ENCODE measurements around the gene CCL18.
"Not testable (repeated sequence)": the region's sequence is repeated elsewhere in the genome, so short reads cannot be mapped to it uniquely, and the experiment has no call there.

CCL18 gene

DNA sequence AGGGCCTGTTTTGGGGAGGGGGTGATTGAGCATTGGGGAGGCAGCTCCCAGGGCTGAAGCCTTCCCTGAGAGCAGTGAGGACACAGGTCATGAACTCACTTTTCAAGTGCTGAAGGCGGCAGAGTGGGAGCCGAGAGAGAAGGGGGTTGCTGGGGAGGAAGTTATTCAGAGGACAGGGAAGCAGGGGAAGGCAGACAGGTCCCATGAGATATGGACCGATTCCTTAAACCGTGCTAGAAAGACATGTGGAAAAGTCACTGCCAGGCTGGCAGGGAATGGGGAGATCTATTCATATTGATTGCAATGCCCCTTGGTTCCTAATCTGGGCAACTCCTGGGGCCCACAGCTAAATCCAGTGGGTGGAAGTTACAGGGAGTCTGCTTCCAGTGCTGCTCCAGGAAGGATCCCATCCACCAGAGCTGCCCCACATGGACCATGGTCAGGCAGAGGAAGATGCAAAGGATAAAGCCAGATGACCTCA is 40.7 kb downstream of the CCL18 start:
- no peak for DNase-seq

DNA sequence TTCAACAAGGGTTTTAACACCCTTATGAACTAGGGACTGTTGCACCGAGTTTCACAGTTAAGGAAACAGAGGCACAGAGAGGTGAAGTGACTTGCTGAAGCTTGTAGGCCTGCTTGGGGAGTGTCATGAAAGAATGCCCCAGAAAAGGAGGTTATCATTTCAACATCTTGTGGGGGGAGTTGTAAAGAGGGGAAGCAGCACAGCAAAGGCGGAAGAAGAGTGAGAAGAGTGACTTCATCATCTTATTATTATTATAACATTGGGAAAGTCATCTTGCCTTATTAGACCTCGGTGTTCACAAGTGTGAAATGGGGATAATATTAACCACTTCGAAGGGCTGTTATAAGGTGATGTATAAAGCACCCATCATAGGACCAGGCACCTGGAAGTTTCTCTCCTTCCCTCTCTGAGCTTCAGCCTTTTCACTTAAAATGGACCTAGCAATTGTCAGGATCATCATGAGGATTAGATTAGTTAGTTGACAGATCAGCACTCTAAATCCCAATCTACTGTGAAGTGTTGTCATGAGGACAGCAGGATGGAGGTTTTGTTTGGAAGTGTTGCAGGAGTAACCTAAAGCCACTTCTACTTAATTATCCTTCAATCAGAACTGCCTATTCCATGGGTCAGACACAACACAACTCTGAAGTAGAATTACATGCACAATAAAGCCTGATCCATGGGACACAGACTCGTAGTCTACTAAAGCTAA is 41.9 kb downstream of the CCL18 start:
- no peak for DNase-seq

DNA sequence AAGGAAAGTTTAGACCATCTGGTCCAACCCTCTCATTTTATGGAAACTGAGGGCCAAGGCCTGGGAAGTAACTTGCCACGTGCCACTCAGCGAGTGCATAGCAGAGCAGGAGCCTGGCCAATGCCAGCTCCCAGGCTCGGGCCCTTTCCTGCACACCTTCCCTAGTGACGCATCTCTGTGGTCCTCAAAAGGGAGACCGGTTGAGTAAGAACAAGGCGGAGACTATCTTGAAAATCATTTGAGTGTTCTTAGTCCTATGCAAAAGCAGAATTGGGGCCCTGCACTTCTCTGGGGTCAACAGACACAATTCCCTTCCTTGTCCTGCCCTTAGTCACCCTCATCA is 42.4 kb downstream of the CCL18 start:
- DNase-seq: no peak

DNA sequence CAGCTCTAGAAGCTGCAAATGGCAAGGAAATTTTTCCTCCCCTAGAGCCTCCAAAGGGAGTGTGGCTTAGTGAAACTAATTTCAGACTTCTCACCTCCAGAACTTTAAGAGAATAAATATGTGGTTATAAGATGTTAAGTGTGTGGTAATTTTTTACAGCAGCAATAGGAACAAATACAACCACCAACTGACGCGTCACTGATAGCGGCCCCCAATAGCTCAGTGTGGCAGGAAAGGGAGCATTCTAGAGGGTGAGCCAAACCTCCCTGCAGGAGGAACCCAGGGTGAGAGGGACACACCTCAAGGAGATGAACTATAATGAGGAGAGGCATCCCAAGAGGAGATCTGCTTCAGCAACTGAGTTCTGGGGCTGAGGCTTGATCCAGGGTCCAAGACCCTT is 43.6 kb downstream of the CCL18 start:
- DNase-seq: no peak

DNA sequence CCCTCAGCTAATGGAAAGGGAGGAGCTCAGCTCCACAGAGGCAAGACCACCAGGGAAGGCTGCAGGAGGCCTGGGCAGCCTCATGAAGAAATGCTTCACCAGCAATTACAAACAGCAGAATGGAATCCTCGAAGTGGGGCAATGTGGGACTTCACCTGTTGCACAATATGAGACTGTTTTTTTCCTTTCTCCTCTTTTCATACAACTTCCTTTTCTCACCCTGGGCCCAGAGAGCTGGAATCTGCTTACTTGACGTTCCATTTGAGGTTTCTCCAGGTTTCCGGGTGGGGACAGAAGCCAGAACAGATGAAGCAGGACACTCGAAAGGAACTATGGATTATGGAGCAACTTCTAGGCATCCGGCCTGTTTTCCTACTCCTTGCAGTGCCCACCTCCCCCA is 44.2 kb downstream of the CCL18 start:
- not testable (repeated sequence) for DNase-seq

DNA sequence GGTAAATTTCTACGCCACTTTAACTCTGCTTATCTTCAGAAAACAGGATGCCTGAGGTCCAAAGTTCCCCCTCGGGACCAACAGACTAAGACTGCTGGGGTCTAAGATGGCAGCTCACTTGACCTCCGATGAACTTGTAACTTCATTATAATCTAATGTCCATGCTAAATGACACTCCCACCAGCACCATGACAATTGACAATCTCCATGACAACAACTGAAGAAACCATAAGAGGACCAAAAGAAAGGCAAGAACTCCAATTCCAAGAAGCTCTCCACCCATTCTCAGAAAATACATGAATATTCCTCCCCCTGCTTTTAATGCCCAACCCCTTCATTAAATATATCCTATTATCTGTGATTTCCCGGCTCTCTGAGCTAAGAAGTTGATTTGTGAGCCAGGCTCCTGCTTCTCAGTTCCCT is 47.0 kb downstream of the CCL18 start:
- DNase-seq: no peak

DNA sequence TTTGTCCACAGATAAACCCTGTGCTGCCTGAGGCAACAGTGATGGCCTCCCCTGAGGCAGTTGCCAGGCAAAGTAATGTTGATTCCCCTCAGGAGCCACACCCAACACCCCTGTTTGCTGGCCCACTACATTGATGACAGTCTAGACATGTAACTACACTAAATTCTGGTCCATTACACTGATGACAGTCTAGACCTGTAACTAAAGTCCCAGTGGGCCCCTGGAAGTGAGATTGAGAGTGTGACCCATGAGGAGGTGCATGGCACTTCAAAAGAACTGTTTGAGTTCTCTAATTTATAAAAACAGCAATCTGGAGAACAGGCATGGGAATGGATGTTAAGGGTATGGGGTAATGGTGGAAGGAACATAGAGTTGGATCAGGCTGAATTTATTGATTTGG is 48.5 kb downstream of the CCL18 start:
- no peak for DNase-seq

DNA sequence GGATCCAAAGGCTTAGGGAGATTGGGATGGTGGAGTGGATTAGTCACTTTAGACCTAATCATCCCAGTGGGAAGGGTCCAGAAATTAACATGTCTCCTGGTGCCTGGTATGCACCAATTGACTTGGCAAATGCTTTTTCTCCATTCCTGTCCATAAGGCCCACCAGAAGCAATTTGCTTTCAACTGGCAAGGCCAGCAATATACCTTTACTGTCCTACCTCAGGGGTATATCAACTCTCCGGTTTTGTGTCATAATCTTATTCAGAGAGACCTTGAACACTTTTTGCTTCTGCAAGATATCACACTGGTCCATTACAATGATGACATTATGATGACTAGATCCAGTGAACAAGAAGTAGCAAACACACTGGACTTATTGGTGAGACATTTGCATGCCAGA is 49.1 kb downstream of the CCL18 start:
- DNase-seq: not testable (repeated sequence)

DNA sequence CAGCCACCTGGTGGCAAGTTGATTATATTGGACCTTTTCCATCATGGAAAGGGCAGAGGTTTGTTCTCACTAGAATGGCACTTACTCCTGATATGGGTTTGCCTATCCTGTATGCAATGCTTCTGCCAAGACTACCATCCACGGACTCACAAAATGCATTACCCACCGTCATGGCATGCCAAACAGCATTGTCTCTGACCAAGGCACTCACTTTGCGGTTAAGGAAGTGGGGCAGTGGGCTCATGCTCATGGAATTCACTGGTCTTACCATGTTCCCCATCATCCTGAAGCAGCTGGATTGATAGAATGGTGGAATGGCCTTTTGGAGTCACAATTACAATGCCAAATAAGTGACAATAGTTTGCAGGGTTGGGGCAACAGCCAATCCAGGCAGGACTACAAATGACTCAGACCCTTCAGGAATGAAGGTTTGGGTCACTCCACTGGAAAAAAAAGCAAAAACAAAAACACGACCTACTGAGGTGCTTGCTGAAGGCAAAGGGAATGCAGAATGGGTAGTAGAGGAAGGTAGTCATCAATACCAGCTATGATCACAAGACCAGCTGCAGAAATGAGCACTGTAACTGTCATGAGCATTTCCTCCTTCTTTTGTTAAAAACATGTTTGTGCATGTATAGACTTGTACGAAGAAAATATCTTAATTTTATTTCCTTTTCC is 51.0 kb downstream of the CCL18 start:
- not testable (repeated sequence) for DNase-seq

DNA sequence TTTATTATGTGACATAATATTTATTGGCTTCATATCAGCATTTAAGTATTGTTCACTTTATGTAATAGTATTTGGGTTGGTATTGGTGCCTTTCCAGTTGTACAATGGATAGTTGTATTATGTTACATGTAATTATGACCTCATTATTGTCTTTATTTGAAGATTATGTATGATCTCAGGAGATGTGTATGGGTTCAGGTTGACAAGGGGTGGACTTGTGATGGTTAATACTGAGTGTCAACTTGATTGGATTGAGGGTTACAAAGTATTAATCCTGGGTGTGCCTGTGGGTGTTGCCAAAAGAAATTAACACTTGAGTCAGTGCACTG is 51.5 kb downstream of the CCL18 start:
- not testable (repeated sequence) for DNase-seq

DNA sequence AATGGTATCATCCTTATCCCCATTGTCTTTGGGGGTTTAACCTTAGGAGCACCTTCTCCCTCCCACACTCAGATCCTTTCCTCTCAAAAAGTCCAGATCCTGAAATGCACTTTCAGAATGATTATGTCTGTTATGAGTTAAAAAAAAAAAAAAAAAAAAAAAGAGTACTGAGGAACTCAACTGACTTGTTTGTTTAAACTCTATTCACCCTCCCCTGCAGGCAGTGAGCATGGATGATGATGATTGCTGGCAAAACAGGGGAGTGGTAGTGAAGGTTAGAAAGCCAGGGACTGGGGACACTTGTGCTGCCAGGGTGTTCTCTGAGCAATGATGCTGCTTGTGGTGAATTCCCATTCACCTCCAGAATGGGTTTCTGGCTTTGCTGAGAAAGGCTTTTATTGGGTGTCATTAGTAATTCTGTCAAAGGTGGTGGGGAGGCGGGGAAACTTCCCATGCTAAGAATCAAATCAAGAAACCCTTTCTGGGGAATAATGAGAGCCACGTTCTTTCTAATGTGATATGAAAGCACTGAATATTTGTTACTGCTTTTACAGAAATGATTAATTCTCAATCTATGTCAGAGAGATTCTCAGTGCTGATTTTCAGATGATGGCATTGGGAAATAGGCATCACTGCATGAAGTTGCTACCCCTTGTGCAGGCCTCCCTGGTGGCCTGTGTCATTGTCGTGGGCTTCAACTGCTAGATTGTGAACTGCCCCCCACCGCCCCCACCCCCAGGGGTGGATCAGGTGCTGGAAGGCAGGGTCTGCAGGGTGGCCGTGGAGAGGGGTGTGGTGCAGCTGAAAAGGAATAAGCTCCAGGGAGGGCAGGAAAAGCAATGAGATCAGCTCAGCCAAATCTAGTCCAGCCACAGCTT is 53.7 kb downstream of the CCL18 start:
- peak; percentile 74 for DNase-seq

DNA sequence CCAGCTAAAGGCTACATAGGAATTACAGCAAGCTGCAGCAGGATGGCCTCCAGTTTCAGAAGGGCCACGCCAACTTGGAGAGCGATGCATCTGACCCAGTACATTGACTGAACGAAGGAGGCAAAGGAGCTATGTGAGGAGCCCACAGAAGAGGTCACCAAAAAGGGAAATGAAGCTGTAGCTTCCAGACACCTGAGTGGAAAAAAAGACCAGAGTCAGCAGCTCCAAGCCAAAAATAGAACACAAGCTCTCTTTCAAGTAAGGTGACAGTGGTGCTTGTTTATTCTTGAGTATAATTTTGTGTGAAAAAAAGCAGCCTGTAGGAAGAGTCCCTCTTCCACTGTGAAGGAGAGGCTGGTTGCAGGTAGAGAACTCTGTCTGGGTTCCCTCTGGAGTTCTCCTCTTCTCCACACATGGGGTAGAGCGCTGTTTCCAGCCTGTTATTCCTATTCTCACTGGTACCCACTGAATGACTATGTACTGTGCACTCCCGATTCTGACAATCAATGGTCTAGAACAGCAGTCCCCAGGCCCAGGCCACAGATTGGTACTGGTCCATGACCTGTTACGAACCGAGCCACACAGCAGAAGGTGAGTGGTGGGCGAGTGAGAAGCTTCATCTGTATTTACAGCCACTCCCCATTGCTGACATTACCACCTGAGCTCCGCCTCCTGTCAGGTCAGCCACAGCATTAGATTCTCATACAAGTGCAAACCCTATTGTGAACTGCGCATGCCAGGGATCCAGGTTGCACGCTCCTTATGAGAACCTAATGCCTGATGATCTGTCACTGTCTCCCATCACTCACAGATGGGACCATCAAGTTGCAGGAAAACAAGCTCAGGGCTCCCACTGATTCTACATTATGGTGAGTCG is 54.6 kb downstream of the CCL18 start:
- no peak for DNase-seq

DNA sequence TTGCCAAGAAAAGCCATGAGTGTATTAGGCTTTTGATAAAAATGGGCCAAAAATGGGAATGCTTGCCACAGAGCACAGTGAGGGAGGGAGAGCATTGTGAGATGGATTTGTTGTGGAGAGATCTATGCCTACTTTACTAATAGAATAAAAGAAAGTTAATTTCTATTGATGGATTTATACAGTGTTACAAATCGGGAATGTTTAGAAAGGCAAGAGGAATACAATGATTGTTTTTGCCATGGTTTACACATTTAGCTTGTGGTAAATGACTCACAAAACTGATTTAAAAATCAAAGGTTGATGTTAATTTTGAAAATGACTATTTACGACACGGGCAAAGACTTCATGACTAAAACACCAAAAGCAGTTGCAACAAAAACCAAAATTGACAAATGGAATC is 56.1 kb downstream of the CCL18 start:
- no peak for DNase-seq

DNA sequence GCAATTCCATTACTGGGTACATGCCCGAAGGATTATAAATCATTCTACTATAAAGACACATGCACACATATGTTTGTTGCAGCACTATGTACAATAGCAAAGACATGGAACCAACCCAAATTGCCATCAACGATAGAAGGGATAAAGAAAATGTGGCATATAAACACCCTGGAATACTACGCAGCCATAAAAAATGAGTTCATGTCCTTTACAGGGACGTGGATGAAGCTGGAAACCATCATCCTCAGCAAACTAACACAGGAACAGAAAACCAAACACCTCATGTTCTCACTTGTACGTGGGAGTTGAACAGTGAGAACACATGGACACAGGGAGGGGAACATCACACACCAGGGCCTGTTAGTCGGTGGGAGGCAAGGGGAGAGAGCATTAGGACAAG is 57.0 kb downstream of the CCL18 start:
- DNase-seq: not testable (repeated sequence)
